ENCODE measurements around the gene TUFT1.

GRCh38 chr1:151618470-151618869, 78.4 kb downstream of the TUFT1 start:
- TF ChIP-seq CTCF (tag by site-specific recombination; IDR thresholded peaks at IDR 0.05): no peak
- no peak for TF ChIP-seq ZFP69B (tag by site-specific recombination; IDR thresholded peaks at IDR 0.05)
- no peak for TF ChIP-seq TCF7L2 (IDR thresholded peaks at IDR 0.05; ENCODE audit: borderline replicate concordance, low read depth, low read length)
- TF ChIP-seq AEBP2 (tag by site-specific recombination; IDR thresholded peaks at IDR 0.05; ENCODE audit: borderline replicate concordance): no peak
- no peak for TF ChIP-seq ZNF626 (tag by site-specific recombination; IDR thresholded peaks at IDR 0.05)
- TF ChIP-seq ZNF610 (tag by site-specific recombination; IDR thresholded peaks at IDR 0.05; ENCODE audit: borderline replicate concordance): no peak
- TF ChIP-seq BCL6B (tag by site-specific recombination; IDR thresholded peaks at IDR 0.05): no peak
- TF ChIP-seq ZNF280C (tag by site-specific recombination; IDR thresholded peaks at IDR 0.05): no peak
